Breast epithelium (tissue), 4 donors: ENCODE measurements around the gene SOS1. TPM values are rescaled to one million over a fixed set of nuclear protein-coding genes. Genes with fewer than 3 reads are reported as not detected.

Source experiments
- DNase-seq, 2 donors: peaks; one replicate each; pipeline ENCODE4 v3.0.0-alpha.2; 2019; ENCODE audit warnings: low spot score in 2 of 2
- H3K27ac ChIP-seq, 2 donors: fragments of 200-600 bp; sonication (generic) in 1 of 2; one replicate each; pipeline ENCODE4 v1.5.1; 2016 to 2019; ENCODE audit warnings: mild to moderate bottlenecking in 1 of 2
- H3K27me3 ChIP-seq, 2 donors: fragments of 200-600 bp; sonication (generic) in 1 of 2; one replicate each; pipeline versions ENCODE4 v1.5.1 to v1.6.0; 2017 to 2019; ENCODE audit warnings: control low read depth in 1 of 2, mild to moderate bottlenecking in 1 of 2
- H3K36me3 ChIP-seq: fragments of 200-600 bp; one replicate; pipeline ENCODE4 v1.5.1; 2019
- H3K4me1 ChIP-seq, 2 donors: fragments of 200-600 bp; sonication (generic); one replicate each; pipeline ENCODE4 v1.5.1; 2016 to 2019; ENCODE audit warnings: control low read depth in 1 of 2
- H3K4me3 ChIP-seq, 3 donors: fragments of 200-600 bp; sonication (generic); 1 replicate in 2 of 3; 2 replicates in 1 of 3; pipeline ENCODE4 v1.5.1; 2016 to 2019; ENCODE audit warnings: mild to moderate bottlenecking in 3 of 3, moderate library complexity in 2 of 3
- H3K9me3 ChIP-seq, 2 donors: fragments of 200-600 bp; sonication (generic) in 1 of 2; one replicate each; pipeline ENCODE4 v1.5.1; 2016 to 2019; ENCODE audit warnings: control low read depth in 1 of 2
- CTCF ChIP-seq, 3 donors: fragments of 450-650 bp; IDR thresholded peaks; one replicate each; pipeline ENCODE4 v1.5.1; 2016 to 2017; ENCODE audit warnings: antibody characterized with exemption in 3 of 3, mild to moderate bottlenecking in 3 of 3, moderate library complexity in 3 of 3
- POLR2A ChIP-seq: fragments of 450-650 bp; IDR thresholded peaks from one replicate; pipeline ENCODE4 v1.6.1; 2016; ENCODE audit warnings: antibody characterized with exemption, mild to moderate bottlenecking, moderate library complexity
- POLR2AphosphoS5 ChIP-seq, 3 donors: sonication (generic); formaldehyde crosslinking; IDR thresholded peaks; one replicate each; pipeline ENCODE4 v1.6.1; 2017; ENCODE audit warnings: antibody characterized with exemption in 3 of 3
- intact Hi-C: fragments of 100-400 bp; cut with DNase I; formaldehyde crosslinking; loops from one replicate; pipeline ENCODE4 v1.15.1; 2023; ENCODE audit warnings: low total_unique reads
- total RNA-seq, 3 donors: library from RNA; depleted of rRNA; stranded (reverse); fragments of >200 nt; gene quantifications; one replicate each; pipeline ENCODE4 v1.1.0, GENCODE V29; 2016

Gene SOS1
- total RNA-seq, 3 donors from 2014 or later: 33.4 to 49.0 (median 37.0) TPM

- no peak for DNase-seq
- intact Hi-C loops: no loop called here
- TF ChIP-seq CTCF (IDR thresholded peaks at IDR 0.05): no peak
- no peak for TF ChIP-seq POLR2A
- no peak for TF ChIP-seq POLR2AphosphoS5 (IDR thresholded peaks at IDR 0.05)
Observed at GRCh38 chr2:38935568-38936172, 185.2 kb downstream of the SOS1 start.

GRCh38 chr2:38934742-38935141 lies 186.1 kb downstream of the SOS1 start:
- no peaks in the 10 kb centered on the region for H3K9me3 ChIP-seq
- H3K4me3 ChIP-seq: no peak overlapping the region
- peaks cover 5% of the 10 kb centered on the region for H3K36me3 ChIP-seq
- intact Hi-C loops: no loop called here
- TF ChIP-seq CTCF (IDR thresholded peaks at IDR 0.05) (no peak), POLR2A (no peak), POLR2AphosphoS5 (IDR thresholded peaks at IDR 0.05) (no peak)
- DNase-seq: no peak
- H3K4me1 ChIP-seq: no peaks in the 10 kb centered on the region
- no peak overlapping the region for H3K27ac ChIP-seq
- H3K27me3 ChIP-seq: no peaks in the 10 kb centered on the region

More at GRCh38 chr2:38935568-38936172, 185.2 kb downstream of the SOS1 start:
- no peaks in the 10 kb centered on the region for H3K27me3 ChIP-seq
- no peak overlapping the region for H3K4me3 ChIP-seq
- no peaks in the 10 kb centered on the region for H3K4me1 ChIP-seq
- no peak overlapping the region for H3K27ac ChIP-seq
- peaks cover 5% of the 10 kb centered on the region for H3K36me3 ChIP-seq
- H3K9me3 ChIP-seq: no peaks in the 10 kb centered on the region

GRCh38 chr2:38933653-38934052 lies 187.2 kb downstream of the SOS1 start:
- intact Hi-C loops: no loop called here
- Histone ChIP-seq H3K27me3 (no peaks in the 10 kb centered on the region), H3K4me1 (no peaks in the 10 kb centered on the region), H3K27ac (no peak overlapping the region), H3K36me3 (peaks cover 5% of the 10 kb centered on the region), H3K9me3 (no peaks in the 10 kb centered on the region), H3K4me3 (no peak overlapping the region)
- DNase-seq: no peak
- TF ChIP-seq POLR2A (no peak), POLR2AphosphoS5 (IDR thresholded peaks at IDR 0.05) (no peak), CTCF (IDR thresholded peaks at IDR 0.05) (no peak)

- Histone ChIP-seq H3K4me3 (no peak overlapping the region), H3K4me1 (no peaks in the 10 kb centered on the region), H3K36me3 (peaks cover 5% of the 10 kb centered on the region), H3K9me3 (no peaks in the 10 kb centered on the region), H3K27ac (no peak overlapping the region), H3K27me3 (no peaks in the 10 kb centered on the region)
- TF ChIP-seq POLR2AphosphoS5 (IDR thresholded peaks at IDR 0.05) (no peak), POLR2A (no peak), CTCF (IDR thresholded peaks at IDR 0.05) (no peak)
- intact Hi-C loops: no loop called here
- no peak for DNase-seq
Observed at GRCh38 chr2:38932586-38932985, 188.3 kb downstream of the SOS1 start.

Other genes with a start within 250 kb of the SOS1 start
- 10 to 100 TPM in 2 of 3 donors, 1 to 10 TPM in 1; 8.8 to 17.4 (median 14.5) TPM for gene DHX57, start 245.1 kb downstream of the SOS1 start, total RNA-seq
- gene MORN2, start 245.1 kb downstream of the SOS1 start, total RNA-seq: 10 to 100 TPM; 11.4 to 14.3 (median 14.1) TPM
- 1 to 10 TPM; 1.6 to 2.2 (median 1.9) TPM for gene ARHGEF33, start 231.2 kb downstream of the SOS1 start, total RNA-seq
- gene CDKL4, start 122.9 kb upstream of the SOS1 start, total RNA-seq: 1 to 10 TPM in 1 of 3 donors, under 1 TPM in 1, not detected in 1; 0.33 to 2.6 TPM